GM12801 (cell line): ENCODE measurements around the gene TMEM235.

ENCODE experiments used
- TF ChIP-seq, protein P1 (sequence below): IDR thresholded peaks from one replicate; pipeline ENCODE4 v1.5.1; 2011; ENCODE audit warnings: control low read depth; ENCODE audit not compliant: insufficient read length; ENCODE audit errors: extremely low read depth

TMEM235 gene

DNA sequence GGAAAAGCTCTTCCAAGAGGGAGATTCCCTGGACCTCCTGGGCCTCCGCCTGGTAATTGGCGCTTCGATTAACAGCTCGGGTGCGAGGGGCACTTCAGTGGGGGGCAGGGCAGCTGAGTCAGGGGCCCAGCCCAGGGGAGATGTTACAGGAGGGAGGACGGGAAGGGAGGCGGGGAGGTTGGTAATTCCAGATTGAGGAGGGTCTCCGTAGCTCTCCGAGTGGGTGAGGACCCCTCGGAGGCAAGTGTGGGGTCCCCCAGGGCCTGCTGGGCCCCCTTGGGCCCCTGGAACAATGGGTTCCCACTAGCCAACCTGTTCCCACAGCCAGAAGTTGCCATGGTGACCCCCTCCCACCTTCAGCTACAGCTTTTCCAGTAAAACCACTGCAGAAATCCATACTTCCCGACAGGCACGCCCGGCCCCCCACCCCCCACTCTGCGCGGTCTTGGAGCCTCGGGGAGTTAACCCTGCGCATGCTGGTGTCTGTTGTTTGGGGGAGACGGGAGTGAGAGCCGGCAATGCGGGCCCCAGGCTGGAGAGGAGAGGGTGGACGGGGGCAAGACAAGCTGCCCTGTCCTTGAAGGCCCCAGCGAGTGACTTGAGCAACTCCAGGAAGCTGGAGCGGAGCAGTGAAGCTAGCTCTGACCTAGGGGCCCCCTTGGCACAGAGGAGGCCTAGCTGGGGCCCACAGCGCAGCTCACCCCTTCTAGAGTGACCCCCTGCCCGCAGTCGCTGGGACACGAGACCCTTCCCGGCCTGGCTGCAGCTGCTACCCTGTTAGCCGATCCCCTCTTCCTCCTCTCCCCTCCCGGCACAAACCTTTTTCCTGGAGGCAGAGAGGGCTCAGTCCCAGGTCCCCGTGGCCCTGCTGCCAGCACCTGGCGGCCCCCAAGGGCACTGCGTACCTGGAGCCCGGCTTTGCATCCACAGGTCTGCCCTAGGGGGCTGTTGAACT lies 37.8 kb downstream of the TMEM235 start:
- TF ChIP-seq, protein P1, sequence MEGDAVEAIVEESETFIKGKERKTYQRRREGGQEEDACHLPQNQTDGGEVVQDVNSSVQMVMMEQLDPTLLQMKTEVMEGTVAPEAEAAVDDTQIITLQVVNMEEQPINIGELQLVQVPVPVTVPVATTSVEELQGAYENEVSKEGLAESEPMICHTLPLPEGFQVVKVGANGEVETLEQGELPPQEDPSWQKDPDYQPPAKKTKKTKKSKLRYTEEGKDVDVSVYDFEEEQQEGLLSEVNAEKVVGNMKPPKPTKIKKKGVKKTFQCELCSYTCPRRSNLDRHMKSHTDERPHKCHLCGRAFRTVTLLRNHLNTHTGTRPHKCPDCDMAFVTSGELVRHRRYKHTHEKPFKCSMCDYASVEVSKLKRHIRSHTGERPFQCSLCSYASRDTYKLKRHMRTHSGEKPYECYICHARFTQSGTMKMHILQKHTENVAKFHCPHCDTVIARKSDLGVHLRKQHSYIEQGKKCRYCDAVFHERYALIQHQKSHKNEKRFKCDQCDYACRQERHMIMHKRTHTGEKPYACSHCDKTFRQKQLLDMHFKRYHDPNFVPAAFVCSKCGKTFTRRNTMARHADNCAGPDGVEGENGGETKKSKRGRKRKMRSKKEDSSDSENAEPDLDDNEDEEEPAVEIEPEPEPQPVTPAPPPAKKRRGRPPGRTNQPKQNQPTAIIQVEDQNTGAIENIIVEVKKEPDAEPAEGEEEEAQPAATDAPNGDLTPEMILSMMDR: no peak

DNA sequence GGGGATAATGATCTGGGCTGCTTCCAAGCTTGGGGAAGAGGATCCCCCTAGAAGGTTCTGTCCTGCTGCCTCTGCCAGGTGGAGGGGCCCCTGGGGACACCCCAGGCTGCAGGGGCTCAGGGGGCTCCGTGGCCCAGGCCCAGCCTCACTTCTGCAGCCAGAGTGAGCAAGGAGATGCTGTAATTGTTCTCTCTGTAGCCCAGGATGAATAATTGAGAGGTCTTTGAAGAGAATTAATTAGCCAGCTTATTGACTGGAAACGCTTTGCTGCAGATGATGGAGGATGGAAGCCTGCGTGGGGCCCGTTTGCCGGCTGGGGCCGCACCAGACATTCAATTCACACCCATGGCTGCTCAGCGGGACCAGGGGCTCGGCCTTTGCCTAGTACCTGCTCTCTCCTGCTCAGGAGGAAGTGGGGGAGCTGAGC lies 38.5 kb downstream of the TMEM235 start:
- TF ChIP-seq, protein P1: no peak

DNA sequence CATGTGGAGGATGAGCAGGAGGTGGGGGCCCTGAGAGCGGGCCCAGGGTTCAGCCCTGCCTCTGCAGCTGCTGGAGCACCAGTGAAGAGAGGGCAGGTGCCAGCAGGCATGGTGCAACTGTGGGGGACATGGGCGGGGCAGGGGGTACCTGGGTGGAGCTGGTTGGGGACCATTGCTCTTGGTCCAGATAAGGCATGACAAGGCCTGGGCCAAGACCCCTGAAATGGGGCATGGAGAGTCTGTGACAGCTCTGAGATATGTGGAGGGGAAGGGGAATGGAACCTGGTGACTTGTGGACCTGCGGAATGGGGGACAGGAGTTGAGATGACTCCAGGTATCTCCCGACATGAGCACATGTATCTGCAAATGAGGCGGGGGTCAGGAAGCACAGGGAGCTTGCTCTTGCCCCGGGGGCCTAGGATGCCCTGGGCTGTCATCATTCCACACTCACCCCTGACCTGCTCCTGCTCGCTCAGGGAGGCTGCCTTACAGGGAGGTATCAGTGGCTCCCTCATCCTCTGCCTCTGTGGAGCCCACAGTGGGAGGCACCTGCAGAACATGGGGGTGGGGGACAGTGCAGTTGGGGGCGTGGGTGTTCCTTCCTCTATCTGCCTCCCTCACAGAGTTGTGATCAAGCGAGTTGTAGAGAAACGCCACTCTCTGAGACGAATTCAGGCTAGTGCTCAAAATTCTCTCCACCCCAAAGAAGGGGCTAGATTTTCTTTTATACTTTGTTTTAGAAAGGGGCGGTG lies 40.2 kb downstream of the TMEM235 start:
- TF ChIP-seq, protein P1: no peak

DNA sequence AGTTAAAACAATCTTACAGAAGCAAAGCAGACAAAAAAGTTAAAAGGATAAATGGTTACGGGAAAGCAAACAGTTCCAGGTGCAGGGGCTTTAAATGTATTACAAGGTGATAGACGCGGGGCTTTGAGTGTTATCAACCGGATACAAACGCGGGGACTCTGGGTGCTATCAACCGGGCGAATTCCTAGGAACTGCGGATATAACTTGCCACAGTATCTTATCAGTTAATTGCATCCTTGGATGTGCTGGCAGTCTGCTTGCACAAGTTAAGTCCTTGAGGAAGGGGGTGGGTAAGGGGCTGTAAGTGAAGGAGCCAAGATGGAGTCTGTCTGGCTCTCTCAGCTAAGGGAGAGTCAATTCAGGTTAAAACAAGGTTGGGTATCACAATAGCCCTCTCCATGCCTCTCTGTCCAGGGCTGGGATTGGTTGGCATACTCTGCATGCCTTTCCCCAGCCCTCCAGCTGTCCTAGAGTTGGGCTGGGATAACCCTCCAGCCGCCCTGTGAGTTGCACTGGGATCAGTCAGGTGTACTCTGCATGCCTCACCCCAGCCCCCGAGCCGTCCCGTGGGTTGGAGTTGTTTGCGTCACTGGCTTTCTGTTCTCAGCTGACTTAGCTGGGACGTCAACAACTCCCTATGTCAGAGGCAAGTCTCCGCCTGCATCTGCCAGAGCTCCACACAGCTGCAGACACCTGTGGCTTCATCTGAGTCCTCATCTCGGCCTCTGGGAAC lies 40.9 kb downstream of the TMEM235 start:
- TF ChIP-seq, protein P1: no peak

DNA sequence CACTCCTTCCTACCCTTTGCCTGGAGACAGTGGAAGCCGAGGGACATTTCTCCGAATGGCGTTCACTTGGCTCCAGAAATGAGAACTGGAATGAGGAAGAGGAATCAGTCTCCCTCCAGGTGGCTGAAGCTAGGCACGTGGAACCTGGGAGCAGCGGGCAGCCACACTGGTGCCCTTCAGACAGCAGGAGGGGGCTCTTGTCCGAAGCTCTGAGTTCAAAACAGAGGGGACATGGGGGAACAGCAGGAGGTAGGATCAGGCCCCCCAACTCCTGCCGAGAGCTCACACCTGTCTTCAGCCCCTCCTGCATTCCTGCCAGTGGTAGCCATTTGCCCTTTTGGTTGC lies 41.5 kb downstream of the TMEM235 start:
- TF ChIP-seq, protein P1: no peak

DNA sequence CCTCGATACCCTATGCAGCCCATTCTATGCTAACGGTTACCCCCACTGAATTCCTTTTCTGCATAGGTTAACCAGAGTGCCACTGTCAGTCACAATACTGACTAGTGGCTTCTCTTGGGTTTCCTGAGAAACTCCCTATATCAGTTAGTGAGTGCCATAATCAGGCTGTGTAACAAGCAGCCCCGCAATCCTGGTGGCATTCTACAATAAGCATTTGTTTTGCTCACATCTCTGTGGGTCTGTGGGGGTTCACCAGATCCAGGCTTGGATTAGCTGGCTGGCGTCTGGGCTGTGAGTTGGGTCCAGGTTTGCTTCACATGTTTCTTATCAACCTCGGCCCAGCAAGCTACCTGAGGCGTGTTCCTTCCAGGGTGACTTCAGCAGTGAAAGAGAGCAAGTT lies 42.4 kb downstream of the TMEM235 start:
- TF ChIP-seq, protein P1: no peak

DNA sequence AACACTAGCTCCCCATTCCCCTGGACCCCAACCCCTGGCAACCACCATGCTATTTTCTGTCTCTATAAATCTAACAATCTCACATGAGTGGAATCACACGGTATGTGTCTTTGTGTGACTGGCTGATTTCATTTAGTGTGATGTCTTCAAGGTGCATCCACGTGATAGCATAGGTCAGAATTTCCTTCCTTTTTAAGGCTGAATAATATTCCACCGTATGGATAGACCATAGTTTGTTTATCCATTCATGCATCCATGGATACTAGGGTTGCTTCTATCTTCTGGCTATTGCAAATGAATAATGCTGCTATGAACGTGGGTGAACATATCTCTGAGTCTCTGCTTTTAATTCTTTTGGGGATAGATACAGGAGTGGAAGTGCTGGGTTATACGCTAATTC lies 43.9 kb downstream of the TMEM235 start:
- TF ChIP-seq, protein P1: no peak
